Embryonic facial prominence (tissue), 1 donor: ENCODE data around the gene KAT2B.
"Not testable (repeated sequence)": the region's sequence is repeated elsewhere in the genome, so short reads cannot be mapped to it uniquely, and the experiment has no call there.

Experiments used
- DNase-seq: peaks from one replicate; pipeline ENCODE4 v3.0.0-alpha.2; 2016; ENCODE audit errors: extremely low spot score

The KAT2B gene

DNA sequence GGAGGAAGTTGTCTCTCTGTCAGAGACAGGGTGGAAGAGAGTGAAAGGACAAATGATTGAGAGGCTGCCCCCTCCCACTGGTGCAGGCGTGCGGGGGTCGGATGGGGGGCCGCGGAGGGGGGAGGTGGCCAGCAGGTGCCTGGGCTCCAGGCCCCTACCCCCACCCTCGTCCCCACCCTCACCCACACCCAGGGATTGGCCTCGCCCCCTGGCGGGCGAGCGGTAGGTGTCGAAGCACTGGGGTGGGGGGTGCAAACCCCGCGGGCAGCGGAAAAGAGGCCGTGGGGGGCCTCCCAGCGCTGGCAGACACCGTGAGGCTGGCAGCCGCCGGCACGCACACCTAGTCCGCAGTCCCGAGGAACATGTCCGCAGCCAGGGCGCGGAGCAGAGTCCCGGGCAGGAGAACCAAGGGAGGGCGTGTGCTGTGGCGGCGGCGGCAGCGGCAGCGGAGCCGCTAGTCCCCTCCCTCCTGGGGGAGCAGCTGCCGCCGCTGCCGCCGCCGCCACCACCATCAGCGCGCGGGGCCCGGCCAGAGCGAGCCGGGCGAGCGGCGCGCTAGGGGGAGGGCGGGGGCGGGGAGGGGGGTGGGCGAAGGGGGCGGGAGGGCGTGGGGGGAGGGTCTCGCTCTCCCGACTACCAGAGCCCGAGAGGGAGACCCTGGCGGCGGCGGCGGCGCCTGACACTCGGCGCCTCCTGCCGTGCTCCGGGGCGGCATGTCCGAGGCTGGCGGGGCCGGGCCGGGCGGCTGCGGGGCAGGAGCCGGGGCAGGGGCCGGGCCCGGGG, at the start of gene KAT2B:
Gene KAT2B (plus strand): TSS at position 682 of the 783 bp plus-strand sequence. CDS start 32 bp downstream, at position 714.
- no peak for DNase-seq

DNA sequence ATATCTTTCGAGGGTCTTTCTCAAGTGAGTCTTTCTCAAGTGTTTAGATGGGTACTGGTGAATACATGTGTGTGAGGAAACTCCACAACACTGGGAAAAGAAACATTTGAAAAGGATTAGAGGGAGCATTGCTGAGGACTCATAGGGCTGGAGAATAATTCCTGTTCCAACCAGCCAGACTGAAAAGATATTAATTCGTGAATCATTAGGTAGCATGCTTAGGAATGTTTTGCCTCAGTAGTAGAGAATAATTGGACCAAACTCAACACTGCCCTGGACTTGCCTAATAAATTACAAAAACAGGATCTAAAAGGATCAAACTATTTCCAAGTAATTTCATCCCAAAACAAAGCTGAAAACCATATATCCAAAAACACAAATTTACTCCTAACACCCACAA, 45.5 kb upstream of the KAT2B start:
- no peak for DNase-seq

DNA sequence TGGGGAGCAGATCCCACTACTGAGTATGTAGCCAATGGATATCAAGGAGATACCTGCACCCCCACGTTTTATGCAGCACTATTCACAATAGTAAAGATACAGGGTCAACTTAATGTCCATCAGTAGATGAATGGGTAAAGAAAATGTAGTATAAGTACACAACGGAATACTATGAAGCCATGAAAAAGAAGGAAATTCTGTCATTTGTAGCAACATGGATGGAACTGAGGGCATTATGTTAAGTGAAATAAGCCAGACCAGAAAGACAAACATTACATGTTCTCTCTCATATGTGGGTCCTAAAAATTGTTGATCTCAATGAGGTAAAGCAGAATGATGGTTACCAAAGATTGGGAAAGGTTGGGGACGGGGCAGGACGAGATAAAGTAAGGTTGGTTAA, 42.7 kb upstream of the KAT2B start:
- DNase-seq = no peak

DNA sequence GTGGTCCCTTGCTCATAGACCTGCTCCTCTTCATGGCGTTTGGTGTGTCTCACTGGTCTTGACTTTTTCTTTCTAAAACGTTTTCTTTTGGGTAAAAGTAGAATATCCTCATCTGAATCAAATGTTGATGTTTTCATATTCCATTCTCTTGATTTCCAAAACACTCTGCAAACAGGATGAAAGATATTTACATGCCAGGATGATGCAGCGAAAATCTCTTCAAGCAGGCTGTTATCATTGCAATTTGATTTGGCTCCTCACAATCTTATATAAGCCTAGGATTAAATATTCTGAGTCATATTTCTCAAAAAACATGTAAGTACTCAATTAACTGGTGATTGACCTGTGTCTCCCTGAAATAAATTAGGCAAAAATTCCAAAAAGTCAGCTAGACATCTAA, 38.3 kb upstream of the KAT2B start:
- DNase-seq = no peak

DNA sequence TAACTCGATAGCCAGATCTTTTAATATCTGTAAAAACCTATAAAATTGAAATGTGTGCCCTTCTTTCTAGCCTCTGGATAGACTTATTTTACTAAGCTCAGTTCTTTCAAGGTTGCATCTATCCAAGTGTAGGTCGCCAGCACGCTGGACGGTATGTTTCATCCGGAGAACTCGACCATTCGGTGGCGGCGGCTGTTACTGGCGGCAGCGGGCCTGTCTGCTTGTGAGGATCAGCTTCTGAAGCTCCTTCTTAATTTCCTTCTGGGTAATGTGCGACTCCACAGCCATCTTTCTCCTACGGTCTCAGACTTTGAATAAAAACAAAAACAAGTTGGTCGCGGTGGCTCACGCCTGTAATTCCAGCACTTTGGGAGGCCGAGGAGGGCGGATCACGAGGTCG, 32.3 kb upstream of the KAT2B start:
- no peak for DNase-seq

DNA sequence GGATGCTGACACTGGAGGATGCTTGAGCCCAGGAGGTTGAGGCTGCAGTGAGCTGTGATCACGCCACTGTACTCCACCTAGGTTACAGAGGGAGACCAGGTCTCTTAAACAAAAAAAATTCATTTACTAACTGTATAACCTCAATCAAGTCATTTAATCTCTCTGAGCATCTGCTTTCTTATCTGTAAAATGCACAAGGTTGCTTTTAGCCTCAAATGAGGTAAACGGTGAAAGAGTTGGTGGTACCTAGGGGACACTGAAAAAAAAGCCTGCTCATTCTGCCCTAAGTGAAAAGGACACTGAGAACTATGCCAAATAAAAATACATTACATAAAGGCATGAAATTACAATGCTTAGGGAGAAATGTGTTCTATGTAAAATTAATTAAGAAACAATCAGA, 31.6 kb upstream of the KAT2B start:
- DNase-seq = no peak

DNA sequence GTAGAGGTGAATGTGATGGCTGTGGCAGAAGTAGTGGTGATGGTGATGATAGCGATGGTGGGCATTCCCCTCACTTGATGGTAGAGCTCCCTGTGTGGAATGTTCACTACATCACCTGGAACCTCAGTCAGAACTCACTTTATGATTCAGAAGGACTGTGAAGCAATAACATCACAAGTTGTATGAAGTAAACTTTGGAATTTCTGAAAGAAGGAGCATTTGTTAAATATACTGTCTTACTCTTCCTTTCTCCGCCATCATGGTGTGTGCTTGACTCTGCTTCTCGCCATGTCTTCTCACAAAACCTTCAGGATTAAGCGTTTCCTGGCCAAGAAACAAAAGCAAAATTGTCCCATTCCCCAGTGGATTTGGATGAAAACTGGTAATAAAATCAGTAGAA, 28.1 kb upstream of the KAT2B start, which contains the start of gene PP2D1:
Gene PP2D1 (minus strand): TSS at position 101 of the 400 bp plus-strand sequence. CDS start 192 bp downstream, outside the sequence.
- no peak for DNase-seq

DNA sequence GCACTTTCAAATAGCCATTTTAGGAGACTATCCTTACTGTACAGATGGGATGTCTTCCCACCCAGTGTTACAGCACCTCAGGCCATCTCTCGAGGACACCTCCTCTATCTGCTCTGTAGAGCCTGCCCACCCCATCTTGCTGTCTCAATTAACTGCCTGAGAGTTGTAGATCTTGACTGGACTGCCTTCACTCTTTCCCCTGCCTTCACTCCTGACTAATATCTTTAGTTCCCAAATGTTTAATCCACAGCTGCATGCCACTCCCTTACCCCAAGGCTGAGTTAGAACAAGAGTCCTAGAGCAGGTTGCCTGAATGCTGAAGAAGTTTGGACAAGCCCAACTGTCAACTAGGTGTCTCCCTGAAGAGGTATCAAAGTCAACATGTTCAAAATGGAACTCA, 26.9 kb upstream of the KAT2B start:
- no peak for DNase-seq

DNA sequence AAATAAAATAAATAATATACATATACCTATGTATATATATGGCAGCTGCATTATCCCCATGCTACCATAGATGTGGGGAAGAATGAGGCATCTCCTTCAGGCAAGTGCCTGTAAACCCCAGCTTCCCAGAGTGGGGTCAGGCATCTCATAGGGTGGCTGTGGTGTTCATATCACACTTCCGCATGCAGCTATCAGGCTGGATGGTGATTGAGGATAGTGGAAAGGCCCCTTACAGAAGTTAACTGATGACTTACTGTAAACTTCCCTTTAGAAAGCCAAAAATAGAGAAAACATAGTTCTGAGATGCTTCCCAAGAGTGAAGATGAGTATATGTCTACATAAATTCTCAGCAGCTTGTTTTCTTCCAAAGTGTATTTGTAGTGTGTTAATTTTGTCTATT, 24.7 kb upstream of the KAT2B start:
- no peak for DNase-seq

DNA sequence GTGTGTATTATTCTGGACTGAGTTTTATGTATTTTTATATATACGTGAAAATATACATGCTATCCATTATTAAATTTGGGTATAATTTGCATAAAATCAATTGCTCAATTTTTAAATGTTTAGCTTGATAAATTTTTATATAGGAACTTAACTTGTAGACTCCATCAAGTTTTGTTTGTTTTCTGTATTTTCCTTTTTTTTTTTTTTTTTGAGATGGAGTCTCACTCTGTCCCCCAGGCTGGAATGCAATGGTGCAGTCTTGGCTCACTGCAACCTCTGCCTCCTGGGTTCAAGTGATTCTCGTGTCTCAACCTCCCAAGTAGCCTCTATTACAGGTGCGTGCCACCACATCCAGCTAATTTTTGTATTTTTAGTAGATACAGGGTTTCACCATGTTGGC, 24.2 kb upstream of the KAT2B start:
- not testable (repeated sequence) for DNase-seq

DNA sequence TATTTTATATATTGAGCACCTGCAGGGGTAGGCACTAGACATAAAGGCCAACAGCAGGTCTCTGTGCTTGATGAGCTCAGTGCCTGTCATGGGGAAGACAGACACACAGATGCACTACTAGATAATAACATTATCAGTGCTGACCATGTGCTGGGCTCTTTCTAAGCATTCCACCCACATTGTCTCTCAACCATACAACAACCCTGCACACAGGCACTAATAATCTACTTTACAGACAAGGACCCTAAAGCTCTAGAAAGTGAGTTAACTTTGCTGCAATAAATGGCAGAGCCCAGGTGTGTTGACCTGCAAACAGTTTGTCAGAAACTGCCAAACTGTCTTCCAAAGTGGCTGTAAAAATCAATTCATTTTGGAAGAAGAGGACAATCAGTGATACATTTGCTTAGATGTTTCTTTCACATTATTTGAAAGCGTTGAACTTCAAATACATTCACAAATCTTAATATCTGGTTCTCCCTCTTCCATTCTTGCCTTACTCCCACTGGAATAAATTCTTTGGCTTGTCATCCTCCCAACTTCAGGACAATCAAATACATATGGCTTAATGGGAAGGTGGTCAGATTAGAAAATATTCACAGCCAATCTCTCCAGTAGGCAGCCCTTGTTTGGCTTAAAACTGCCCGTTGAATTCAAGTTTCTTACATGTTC, 17.2 kb upstream of the KAT2B start:
- no peak for DNase-seq

DNA sequence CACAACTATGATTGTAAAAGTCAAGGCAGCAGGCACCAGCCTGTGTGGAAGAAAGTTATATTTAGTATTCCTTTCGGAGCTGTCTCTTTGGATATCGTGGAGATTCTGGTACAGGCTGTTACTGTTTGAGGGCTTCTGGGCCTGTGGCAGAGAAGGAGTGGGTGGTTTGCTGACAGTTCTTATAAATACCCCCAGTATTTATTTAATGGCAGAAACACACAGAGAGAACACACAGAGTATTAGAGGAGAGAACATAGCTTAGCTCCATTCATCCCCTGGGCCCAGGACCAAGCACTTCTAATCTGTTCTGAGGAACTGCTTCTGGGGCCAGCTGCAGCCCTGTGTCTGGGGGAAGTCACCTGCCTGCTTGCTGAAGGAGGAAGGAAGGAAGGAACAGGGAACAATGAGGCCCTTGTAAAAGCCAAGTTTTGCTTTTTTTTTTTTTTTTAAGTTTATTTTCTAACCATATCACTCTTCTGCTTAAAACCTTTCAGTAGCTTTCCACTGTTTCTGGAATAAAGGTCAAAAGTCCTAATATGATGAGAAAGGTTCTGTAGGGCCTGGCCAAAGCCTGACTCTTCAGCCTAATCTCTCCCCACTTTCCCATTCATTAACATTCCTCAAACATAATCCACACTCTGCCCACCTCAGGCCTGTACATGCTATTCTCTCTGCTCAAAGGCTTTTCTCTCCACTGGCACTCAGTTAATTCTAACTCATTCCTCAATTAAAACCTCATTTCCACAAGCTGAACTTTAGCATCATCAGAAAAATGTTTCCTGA, 16.4 kb upstream of the KAT2B start:
- DNase-seq = no peak

DNA sequence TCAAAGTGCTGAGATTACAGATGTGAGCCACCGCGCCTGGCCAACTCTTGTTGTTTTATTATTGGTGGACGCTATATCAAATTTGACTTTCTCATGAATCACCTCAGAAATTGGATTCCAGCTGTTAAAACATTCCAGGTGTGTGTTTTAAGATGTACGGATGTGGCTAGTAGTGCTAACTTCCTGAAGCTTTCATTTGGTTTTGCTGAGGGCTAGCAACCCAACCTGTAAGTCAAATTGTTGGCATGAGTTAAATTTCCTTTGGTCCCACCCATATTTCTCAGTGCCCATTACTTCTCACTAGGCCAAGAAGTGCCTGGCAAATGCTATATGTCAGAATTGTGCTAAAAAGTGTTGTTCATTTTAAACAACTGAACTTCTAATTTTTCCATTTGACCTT, 13.1 kb upstream of the KAT2B start:
- DNase-seq = no peak

DNA sequence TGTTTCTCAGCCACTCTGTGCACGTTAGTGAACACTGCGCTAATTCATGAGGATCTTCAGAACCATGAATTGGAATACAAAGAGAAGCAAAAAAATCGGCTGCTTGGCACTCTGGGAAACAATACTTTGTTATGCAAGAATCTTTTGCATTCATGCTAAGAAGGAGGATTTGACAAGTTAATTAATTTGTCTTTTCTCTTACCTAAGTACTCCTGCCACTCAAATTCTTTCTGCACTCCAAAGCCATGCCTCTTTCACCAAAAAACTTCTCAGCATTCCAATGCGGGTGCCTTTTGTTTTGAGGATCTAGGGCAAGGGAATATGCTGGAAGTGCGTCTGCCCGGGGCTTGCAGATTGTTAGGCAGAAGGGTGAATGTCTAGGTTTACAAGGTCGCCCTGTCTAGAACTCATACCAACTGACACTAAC, 11.3 kb upstream of the KAT2B start:
- DNase-seq = no peak

DNA sequence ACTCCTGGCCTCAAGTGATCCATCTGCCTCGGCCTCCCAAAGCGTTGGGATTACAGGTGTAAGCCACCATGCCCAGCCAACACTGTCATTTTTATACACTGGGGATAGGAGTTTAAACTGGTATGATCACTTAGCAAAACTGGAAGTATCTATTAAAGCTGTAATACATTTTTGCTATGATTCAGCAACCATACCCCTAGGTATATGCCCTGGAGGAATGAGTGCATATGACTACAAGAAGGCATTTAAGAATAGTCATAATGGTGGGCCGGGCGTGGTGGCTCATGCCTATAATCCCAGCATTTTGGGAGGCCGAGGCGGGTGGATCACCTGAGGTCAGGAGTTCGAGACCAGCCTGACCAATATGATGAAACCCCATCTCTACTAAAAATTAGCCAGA, 8.3 kb upstream of the KAT2B start:
- not testable (repeated sequence) for DNase-seq

DNA sequence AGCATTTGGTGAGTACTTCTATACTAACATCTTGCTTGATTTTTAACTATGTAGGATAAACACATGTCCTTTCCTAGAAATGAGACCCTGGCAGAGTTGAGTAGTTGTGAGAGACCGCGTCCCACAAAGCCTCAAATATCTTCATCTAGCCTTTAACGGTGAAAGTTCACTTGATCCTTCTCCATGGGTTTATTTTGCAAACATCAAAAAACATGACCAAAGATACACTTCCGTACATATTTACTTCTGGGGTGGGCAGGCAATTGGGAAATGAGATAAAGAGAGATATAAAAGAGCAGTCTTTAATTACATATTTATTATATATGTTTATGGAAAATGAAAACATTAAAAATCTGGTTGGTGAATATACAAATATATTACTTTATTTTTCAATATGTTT, 5.2 kb upstream of the KAT2B start:
- no peak for DNase-seq

DNA sequence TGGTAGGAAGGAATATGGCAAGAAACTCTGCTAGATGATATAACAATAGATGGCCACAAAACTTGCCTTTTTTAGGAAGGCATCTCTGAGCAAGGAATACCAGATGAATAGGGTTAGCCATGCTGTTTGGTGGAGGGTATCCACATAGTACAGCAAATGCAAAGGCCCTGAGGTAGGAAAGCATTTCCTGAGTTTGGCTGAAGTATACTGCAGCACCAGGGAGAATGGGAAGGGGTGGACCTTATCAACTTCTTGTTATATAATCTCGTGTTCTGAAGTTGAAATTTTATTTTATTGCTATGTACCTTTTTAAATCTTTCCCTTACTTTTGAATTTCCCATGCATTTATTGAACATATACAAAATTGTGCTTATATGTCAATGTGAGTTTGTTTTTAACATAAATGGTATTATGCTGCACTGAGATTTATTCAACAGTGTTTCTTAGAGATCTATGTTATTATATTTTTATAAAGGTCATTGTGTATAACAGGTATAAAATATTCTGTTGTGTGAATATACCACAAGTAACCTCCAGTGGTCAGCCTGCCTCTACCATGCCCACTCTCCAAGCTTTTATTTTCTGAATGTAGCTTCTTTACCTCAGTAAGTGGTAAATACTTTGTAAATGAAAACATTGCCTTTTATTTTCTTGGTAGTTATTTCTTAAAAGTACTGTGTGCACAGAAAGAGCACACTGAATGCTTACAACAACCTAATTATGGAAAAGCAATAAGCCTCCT, 2.8 kb upstream of the KAT2B start:
- DNase-seq = no peak

DNA sequence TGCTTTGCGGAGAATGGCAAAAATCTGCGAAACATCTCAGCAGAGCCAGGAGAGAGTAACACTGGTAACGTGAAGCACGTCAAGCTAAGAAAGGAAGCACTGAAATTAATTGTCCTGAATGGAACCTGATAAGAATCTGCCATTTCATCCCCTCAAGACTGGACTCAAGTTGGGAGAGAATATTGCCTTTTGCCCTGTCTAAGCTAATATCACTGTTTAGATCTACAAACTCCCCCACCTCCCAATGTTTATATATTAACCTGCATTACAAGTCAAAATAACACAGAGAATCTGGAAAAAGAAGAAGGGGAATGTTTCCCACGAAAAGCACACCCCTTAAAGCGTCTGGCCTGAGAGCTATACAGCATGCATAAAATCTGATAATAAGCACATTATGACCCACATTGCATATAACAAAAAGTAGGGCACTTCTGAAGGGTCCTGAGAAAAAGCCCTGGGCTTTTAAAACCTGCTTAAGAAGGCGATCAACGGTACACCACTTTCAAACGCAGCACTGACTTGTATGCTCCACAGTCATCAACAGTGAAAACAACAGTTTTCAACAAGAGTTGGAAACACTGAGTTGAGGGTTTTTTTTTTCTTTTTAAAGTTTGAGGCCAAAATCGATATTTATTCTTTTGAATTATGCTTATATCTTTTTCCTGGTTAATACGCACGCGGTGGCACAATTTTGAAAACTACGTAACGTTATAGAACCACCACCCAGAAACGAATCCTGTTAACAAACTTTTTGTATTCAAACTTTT, 1.4 kb upstream of the KAT2B start:
- no peak for DNase-seq

DNA sequence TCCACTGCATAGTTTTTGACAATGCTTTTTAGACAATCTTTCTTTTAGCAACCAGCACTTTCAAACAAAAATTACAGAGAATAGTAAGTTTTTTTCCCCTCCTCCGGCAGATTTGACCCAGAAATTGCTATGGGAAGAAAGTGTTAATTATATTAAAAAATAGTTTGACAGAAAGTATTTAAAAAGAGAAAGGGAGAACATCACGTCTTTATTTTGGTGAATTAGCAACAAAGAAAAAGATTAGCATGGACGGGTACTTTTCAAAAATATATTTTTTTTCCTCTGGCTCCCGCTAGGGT, 831 bp upstream of the KAT2B start:
- DNase-seq = no peak

DNA sequence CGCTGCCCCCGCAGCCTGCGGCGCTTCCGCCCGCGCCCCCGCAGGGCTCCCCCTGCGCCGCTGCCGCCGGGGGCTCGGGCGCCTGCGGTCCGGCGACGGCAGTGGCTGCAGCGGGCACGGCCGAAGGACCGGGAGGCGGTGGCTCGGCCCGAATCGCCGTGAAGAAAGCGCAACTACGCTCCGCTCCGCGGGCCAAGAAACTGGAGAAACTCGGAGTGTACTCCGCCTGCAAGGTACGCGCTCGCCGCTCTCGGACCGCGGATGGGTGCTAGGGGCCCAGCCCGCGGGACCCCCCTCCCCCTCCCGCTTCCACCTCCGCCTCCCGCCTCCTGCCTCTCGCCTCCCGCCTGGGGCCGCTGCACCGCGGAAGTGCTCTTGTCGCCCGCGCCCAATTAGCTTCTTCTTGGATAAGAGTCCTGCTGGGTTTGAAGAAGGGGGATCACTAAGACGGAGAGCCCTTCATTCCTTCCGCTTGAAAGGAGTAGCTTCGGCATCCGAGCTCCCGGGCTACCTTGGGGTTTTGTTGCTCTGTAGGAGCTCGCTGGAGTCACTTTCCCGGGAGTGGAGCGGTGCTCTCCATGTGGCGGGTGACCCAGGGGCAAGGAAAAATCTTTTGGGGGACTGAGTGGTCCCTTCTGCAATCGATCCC, 426 bp downstream of the KAT2B start:
- DNase-seq = peak; percentile 55
